NK-92 (cell line): ENCODE results near the gene RGS19.
"Not testable (repeated sequence)": the region's sequence is repeated elsewhere in the genome, so short reads cannot be mapped to it uniquely, and the experiment has no call there.

Experiments used
- DNase-seq: peaks from one replicate; lab custom pipeline; 2025; ENCODE audit not compliant: unreplicated experiment; lab: John Stamatoyannopoulos, UW

Gene RGS19, protein sequence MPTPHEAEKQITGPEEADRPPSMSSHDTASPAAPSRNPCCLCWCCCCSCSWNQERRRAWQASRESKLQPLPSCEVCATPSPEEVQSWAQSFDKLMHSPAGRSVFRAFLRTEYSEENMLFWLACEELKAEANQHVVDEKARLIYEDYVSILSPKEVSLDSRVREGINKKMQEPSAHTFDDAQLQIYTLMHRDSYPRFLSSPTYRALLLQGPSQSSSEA

DNA sequence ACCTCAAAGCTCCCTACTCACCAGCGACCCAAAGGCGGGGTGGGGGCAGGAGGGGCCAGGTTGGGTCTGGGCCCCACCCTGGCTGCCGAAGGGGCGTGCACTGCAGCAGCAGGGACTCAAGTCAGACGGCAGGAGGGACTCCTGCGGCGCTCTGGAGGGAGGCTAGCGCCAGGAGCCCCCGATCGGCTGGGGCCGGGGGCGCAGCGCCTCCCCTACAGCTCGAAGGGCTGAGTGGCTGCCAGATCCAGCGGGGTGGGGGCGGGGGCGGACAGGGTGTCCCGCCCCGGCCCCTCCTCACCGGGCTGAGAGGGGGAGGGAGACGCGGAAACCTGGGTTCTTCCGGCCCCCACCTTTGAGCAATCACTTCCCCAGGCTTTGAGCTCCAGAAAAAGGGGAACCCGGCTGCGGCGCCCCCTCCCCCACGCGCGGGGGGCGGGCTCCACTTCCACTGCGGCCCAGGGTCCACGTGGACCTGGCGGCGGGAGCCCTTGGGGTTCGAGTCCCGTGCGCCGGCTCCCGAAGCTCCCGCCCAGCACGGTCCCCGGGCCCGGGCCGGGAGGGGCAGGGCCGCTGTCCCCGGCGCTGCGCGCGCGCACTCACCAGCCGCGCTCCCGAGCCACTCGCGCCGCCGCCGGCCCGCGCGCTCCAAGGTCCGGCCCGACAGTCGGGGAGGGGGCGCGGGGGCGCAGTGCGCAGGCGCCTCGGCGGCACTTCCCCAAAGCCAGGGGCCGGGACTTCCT, at the start of gene RGS19:
TSS of gene RGS19 (minus strand) at position 246 of the 740 bp plus-strand sequence. CDS start 2,632 bp downstream, outside the sequence.
- no peak for DNase-seq

DNA sequence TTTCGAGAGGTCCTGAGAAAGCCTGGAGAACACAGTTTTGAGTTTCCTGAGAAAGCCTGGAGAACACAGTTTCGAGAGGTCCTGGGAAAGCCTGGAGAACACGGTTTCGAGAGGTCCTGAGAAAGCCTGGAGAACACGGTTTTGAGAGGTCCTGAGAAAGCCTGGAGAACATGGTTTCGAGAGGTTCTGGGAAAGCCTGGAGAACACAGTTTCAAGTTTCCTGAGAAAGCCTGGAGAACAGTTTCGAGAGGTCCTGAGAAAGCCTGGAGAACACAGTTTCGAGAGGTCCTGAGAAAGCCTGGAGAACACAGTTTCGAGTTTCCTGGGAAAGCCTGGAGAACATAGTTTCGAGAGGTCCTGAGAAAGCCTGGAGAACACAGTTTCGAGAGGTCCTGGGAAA, 44.2 kb upstream of the RGS19 start:
- DNase-seq, result not testable (repeated sequence)

DNA sequence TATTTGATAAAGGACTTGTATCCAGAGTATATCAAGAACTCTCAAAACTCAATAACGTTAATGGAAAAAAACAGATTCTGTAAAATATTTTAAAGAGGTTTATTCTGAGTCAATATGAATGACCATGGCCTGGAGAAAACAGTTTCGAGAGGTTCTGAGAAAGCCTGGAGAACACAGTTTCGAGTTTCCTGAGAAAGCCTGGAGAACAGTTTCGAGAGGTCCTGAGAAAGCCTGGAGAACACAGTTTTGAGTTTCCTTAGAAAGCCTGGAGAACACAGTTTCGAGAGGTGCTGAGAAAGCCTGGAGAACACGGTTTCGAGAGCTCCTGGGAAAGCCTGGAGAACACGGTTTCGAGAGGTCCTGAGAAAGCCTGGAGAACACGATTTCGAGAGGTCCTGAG, 43.6 kb upstream of the RGS19 start:
- not testable (repeated sequence) for DNase-seq

DNA sequence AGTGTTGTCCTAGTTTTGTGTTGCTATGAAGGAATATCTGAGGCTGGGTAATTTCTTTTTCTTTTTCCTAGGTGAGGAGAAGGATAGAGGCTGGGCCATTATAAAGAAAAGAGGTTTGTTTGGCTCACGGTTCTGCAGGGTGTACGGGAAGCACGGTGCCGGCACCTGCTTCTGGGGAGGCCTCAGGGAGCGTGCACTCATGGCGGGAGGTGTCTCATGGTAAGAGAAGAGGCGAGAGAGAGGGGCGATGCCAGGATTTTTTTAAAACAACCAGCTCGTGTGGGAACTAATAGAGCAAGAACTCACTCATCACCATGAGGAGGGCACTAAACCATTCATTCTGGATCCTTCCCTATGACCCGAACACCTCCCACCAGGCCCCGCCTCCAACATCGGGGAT, 42.3 kb upstream of the RGS19 start:
- DNase-seq, result no peak

DNA sequence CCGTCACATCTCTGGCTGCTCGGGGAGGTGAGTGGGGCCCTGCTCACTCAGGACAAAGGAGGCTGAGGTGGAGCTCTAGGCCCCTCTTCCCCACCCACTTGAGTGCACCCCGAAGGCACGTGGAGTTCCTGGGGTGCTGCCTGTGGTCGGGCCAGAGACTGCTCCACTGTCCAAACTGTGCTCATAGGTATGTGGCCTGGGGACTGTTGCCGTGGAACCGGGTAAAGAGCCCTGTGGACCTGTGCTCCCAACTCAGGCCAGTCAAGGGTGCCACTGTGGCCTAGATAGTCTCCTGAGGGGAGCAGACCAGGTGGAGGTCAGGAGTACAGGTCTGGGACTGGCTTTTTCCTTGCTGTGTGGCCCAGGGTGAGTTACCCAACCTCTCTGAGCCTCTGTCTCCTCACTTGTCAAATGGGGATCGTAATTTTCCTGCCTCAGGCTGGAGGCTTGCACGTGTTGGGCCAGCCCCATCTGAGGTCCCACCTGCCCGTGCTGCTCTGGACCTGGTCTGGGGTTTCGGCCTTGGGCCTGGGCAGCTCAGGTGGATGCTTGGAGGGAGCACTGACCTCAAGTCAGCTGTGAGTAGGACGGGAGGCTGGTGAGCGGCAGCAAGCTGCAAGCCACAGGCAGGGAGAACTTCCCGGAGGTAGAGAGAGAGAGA, 40.5 kb upstream of the RGS19 start:
- no peak for DNase-seq

DNA sequence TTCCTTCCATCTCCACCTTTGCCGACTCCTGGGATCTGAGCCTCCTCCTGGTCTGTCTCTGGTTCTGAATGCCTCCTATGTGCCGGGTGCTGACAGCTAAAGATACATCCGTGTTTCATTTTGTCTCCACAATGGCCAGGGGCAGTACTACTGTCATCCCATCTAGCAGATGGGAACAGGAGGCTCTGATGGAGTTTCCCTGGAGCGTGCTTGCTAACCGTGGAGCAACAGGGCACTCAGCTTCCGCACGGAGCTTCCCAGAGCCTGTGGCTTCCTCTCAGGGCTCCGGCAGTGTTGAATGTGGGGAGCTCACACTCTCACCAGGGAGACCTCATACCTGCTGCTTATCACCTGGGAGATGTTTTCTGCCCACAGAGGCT, 40.0 kb upstream of the RGS19 start:
- no peak for DNase-seq

DNA sequence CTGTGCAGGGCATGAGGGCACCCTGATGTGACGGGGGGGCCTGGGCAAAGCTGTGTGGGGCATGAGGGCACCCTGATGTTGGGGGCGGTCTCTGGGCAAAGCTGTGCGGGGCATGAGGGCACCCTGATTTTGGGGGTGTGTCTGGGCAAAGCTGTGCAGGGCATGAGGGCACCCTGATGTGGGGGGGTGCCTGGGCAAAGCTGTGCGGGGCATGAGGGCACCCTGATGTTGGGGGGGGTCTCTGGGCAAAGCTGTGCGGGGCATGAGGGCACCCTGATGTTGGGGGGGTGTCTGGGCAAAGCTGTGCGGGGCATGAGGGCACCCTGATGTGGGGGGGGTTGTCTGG, 38.1 kb upstream of the RGS19 start:
- DNase-seq, result not testable (repeated sequence)

DNA sequence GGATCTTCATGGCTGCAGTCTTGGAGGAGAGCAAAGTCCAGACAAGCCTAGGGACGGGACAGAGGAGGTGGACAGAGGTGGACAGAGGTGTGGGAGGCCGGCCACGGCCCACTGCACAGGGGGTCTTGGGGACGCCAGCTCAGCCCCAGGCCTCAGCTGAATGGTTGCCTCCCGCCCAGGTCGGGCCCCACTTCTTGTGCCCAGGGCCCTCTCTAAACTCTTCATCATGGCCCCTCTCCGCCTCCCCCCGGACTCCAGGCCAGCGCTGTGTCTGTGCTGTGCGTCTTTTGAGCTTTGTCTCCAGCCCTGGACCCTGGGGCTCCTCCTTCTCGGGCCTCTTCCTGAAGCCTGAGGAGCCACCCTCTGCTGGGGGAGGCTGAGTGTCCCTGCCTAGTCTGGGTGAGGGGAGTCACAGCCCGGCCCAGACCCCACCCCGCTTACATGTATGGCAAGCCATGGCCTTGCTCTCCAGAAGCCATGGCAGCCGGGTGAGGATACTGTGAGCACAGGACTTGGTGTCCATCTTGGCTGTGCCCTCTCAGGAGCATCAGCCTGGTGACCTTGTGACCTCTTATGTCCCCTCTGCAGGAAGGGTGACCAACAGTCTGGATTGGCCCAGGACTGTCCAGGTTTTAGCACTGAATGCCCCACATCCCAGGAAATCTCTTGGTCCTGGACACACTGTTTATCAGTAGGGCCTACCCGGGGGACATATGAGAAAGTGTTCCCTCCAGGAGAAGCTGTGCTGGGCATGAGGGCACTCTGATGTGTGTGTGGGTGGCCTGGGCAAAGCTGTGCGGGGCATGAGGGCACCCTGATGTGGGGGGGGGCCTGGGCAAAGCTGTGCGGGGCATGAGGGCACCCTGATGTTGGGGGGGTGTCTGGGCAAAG, 37.5 kb upstream of the RGS19 start:
- no peak for DNase-seq

DNA sequence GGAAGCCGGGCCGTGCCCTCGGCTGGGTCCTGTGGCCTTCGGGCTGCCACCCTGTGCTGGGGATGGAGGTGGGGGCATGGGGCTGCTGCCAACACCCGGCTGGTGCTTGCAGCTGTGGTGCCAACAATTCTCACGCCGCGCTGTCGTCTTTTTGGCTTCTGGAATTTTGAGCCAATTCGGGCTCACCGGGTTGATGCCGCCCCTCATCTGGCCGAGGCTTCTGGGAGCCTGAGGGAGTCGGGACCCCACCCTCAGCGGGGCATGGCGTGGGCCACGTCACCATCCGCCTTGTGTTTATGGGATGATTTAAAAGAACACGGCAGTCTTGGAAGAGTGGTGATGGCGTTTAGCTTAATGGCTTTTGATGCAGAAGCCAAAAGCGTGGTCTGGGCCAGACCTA, 36.7 kb upstream of the RGS19 start:
- DNase-seq, result no peak

DNA sequence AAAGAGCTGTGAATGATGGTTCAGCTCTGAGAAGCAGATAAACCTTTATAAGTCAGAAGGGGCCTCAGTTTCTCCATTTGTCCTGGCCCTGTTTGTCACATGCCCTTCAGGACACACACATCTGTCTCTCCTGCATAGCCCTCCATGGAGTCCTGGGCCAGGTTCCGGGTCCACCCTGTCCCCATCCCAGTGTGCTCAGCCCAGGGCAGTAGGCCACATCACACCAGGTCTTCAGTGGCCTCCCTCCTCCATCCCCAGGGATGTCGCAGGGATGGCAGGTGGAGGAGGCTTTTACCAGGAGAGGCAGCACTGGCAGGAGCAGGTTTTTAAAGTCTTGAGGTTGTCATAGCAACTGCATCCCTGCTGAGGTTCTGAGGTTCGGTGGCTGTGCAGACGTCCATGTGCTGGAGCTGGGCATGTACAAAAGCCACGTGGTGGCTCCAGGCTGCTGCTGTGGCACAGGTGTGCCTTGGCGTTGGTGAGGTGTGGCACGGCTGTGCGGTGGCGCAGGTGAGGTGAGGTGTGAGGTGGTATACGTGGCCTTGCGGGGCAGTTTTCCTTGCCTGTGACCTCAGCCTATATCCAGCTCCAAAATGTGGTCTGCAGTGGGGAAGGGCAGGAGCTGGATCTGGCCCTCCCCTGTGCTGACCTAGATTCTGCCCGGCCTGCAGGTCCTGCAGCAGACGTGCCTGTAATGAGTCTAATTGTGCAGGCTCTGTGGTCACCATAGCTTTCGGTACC, 36.0 kb upstream of the RGS19 start:
- DNase-seq, result no peak

DNA sequence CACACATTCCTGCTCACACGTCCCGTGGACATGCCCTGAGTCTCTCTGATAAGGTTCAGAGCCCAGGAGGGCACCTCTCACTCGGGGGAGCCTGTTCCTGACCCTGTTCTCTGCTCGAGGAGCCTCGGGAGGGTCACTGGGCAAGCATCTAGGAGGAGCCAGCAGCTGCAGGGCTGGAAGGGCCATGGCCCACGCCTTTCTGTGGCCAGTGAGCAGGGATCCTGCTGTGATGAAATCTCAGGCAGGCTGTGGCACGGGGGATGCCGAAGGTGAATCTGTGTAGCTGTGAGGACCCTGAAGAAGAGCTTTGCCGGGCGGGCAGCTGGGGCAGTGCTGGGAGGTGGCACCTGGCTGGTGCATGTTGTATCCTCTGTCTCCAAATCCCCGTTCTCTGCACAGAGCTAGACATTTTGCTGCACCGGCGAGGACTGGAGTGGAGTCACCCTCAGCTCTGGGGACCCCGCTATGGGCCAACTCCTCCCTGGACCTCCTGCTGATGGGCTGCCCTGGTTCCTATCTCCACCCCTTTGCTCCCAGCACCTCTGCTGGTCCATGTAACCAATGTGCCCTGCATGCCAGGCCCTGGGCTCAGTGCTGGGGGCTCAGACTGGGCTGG, 35.1 kb upstream of the RGS19 start:
- DNase-seq, result no peak

DNA sequence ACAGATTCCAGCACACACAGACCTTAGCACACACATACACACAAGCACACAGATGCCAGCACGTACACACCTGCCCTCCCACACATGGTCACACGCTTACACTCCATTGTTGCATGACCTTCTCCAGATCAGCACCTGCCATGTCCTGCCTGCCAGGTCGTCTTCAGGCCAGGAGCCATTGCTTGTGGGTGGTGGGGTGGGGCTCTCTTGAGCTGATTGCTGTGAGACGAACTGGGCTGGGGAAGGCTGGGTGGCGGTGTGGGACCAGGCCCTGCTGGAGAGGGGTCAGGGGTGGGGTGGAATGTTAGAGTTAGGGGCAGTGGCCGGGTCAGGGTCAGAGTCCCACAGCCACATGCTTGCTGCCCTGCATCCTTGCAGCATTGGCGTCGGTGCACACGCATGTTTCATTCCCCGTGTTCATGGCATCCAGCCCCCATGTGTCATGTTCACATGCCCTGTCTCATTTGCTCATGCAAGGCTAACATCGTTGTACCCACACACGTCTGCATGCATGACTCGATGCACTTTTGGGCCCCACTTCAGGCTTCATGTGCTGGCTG, 34.6 kb upstream of the RGS19 start:
- no peak for DNase-seq

DNA sequence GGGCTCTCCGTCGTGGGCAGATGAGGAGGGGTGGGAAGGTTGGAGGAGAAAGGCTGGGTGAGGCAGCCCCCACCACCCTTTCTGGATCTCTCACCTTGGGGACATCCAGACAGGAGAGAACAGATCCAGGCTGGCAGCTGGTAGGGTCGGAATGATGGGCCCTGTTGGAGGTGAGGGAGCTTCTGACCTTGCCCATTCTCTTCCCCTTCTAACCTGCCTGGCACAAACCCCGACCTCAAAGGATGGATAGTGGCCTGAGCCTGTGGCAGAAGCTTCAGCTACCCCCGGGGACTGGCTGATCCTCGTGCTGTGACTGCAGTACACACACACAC, 34.1 kb upstream of the RGS19 start:
- DNase-seq, result no peak

DNA sequence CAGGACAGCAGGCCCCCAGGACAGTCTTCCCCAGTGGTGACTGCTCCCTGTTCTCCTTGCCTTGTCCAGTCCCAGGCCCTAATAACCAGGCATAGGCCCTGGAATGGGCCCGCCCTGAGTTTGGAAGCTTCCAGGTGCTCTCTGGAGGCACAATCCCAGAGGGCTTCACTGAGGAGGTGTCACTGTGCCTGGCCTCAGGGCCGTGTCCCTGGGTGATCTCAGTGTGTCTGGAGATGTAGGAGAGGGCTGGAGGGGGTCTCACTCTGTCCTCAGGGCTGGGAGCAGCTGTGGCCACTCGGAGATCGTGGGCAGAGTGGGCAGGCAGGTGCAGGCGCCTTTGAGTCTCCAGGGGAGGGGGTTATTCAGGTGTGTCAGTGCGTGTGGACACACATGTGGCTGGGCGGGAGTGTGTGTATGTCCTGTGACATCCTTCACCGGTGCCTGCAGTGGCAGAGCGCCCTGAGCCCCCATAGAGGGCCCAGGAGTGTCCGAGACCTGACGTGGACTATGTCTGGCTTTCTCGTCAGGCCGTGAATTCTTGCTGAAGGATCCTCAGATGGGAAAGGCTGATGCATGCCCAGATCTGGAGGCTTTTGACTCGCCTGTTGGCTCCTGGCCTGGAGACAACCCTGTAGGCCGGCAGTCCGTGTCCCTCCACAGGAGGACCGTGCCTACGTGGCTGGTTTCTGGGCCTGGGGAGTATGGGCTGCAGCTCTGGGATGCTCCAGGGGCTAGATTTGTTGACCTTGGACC, 33.5 kb upstream of the RGS19 start:
- no peak for DNase-seq

DNA sequence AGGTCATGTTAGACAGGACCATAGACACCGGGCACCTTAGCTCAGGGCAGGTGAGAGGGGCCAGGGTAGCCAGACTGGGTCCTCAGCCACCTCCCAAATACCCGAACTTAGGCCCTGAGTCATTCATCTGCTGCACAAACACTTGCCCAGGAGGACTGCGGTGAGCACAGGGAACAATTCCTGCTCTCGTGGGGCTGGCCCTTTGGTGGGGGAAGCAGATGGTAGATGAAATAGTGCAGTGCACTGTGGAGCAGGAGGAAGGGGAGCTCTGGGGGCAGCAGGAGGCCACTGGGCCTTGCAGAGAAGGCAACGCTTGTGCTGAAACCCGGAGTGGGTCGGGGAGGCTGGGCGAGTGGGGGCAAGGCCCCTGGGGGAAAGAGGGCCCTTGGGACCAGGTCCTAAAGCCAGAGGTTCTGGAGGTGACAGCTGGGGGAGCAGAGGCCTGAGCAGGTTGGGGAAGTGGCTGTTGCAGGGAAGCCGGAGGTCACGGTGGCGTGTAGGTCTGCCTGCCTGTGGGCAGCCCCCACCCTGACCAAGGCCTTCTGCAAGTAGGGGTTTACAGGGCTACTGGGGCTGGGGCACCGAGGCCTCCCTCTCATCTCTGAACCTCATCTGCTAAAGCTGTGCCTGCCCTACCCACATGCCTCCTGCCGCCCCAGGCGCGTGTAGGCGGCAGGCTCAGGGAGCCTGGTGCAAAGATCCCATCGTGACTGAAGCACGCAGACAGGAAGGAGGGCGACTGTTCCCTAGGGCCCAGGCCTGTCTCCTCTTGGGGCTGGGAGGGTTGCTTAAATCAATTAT, 32.7 kb upstream of the RGS19 start:
- DNase-seq, result no peak

DNA sequence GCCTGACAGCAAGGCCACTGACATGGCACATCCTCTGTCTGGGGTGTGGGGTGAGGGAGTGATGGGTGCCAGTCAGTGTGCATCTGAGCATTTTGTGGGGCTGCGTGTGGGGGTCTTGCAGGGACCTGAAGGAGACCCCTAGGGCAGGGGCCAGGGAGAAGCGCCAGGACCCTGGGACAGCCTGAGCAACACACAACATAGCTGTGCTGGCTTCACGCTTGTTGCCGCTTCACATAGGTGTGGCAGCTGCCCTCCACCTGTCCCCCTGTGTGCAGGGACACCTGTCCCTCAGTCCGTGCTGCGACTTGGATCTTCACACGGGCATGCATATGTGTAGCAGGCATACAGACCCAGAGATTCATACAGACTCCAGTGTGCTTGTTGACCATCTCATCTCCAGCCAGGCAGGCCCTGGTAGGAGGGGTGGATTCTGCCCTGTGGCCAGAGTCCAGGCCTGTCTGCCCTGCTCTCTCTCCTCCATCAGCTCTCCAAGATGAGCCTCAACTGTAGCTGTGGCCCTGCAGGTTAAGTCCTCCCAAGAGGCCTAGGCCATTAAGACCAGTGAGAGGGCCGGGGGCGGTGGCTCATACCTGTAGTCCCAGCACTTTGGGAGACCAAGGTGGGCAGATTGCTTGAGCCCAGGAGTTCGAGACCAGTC, 31.2 kb upstream of the RGS19 start:
- DNase-seq, result no peak

DNA sequence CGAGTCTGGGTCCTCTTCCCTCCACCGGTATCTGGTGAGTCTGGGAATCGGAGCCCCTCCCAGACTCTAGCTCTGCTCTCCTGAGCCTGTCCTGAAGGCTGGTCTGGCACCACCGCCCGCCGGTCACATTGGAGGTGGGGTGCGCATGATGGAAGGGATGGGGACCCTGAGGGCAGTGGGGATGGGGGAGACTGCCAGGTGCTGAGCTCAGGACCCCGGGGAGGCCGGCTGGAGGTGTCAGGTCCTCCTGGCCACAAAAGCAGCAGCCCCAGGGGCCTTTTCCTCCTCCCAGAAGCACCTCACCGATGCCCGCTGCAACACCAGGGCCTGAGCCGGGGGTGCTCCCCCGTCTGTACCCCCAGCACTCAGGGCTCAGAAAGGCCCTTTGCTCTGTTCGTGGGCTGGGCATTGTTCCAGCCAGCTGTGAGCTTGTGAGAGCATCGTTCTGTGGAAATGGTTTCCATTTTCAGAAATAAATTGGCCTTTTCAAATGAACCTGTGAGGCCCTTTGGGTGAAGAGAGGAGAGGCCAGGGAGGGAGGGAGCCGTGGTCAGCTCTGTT, 30.6 kb upstream of the RGS19 start:
- DNase-seq, result no peak
